Cardiac muscle cell (in vitro differentiated cells and primary cell): ENCODE data around the gene HTR2B. TPM values are rescaled to one million over a fixed set of nuclear protein-coding genes. Genes with fewer than 3 reads are reported as not detected.

Source experiments
- DNase-seq, 2 donors: peaks; one replicate each; pipeline versions ENCODE4 v3.0.0 to v3.0.0-alpha.2; 2010 to 2017; ENCODE audit warnings: low read depth in 1 of 2, low spot score in 1 of 2
- H3K27ac ChIP-seq: fragments of 200-600 bp; sonication (generic); 2 replicates; pipeline ENCODE4 v1.5.1; 2016
- H3K27me3 ChIP-seq: fragments of 200-600 bp; sonication (generic); 2 replicates; pipeline ENCODE4 v1.6.0; 2016; ENCODE audit warnings: control low read depth
- H3K36me3 ChIP-seq: fragments of 200-600 bp; sonication (generic); 2 replicates; pipeline ENCODE4 v1.5.1; 2016; ENCODE audit warnings: control low read depth
- H3K4me1 ChIP-seq: fragments of 200-600 bp; sonication (generic); 2 replicates; pipeline ENCODE4 v1.8.1; 2017; ENCODE audit warnings: low read depth, mild to moderate bottlenecking, mixed run types
- H3K4me3 ChIP-seq: fragments of 200-600 bp; sonication (generic); 2 replicates; pipeline ENCODE4 v1.5.1; 2016; ENCODE audit warnings: mild to moderate bottlenecking
- H3K9me3 ChIP-seq: fragments of 200-600 bp; sonication (generic); 2 replicates; pipeline ENCODE4 v1.5.1; 2017; ENCODE audit warnings: low read depth, mild to moderate bottlenecking, control low read depth
- polyA plus RNA-seq: library from polyadenylated mRNA; unstranded; fragments of >200 nt; fragmentation: Nextera tagmentation; extraction: Ambion mirVana; gene quantifications from 2 replicates; pipeline ENCODE4 v1.2.1, GENCODE V29; 2016
- total RNA-seq: library from RNA; depleted of rRNA; stranded (reverse); fragments of >200 nt; gene quantifications from 2 replicates; pipeline ENCODE4 v1.2.3, GENCODE V29; 2016
- TF ChIP-seq, protein P1 (sequence below): IDR thresholded peaks from 2 replicates; pipeline ENCODE4 v1.5.1; 2012; ENCODE audit warnings: low read depth, mild to moderate bottlenecking, low read length

Gene HTR2B
- total and polyA plus RNA-seq, 2 experiments from 2014 or later: not detected

DNA sequence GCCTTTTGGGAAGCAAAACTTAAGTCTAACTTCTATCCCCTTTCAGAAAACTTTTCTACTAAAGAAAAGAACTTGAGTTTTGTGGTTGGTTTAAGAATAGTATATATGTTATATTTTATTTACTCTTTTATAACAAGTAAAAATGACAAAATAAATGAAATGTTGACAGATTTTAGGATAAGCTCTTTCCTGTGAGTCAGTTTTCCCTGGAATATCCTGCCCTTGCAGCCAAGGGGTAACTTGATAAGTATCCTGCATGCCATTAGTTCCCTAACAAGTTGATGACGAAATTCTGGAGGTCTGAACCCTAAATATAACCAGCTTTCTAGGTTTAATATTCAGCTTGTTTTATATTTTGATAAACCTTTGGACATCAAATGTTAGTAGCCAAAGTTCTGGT, 7.3 kb upstream of the HTR2B start:
- no peak overlapping the region for H3K27ac ChIP-seq

DNA sequence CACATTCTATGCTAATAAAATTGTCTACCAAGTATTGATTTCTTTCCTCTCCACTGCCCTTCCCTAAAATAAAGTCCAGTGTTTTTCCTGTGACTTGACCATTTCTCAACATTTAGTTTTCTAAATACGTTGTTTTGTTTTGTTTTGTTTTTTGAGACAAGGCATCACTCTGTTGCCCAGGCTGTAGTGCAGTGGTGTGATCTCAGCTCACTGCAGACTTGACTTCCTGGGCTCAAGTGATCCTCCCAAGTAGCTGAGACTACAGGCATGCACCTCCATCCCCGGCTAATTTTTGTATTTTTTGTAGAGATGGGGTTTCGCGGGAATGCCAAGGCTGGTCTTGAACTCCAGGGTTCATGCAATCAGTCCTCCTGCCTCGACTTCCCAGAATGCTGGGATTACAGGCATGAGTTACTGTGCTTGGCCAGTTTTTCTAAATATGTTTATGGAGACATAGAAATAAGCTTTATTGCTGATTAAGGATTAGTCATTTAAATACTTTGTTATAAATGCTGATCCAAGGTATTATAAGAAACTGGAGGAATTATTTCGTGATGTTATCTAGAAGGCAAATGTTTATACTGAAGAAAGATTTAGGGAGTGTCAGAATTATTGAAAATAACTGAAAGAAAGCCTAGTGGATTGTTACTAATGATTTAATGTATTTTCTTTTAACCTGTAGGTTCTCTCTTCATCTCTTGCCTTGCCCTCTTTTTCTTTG, 5.7 kb upstream of the HTR2B start:
- Histone ChIP-seq H3K9me3 (no peaks in the 10 kb centered on the region), H3K27ac (no peak overlapping the region), H3K36me3 (no peaks in the 10 kb centered on the region), H3K4me3 (no peak overlapping the region), H3K27me3 (no peaks in the 10 kb centered on the region), H3K4me1 (peaks cover 3% of the 10 kb centered on the region)
- TF ChIP-seq, protein P1, sequence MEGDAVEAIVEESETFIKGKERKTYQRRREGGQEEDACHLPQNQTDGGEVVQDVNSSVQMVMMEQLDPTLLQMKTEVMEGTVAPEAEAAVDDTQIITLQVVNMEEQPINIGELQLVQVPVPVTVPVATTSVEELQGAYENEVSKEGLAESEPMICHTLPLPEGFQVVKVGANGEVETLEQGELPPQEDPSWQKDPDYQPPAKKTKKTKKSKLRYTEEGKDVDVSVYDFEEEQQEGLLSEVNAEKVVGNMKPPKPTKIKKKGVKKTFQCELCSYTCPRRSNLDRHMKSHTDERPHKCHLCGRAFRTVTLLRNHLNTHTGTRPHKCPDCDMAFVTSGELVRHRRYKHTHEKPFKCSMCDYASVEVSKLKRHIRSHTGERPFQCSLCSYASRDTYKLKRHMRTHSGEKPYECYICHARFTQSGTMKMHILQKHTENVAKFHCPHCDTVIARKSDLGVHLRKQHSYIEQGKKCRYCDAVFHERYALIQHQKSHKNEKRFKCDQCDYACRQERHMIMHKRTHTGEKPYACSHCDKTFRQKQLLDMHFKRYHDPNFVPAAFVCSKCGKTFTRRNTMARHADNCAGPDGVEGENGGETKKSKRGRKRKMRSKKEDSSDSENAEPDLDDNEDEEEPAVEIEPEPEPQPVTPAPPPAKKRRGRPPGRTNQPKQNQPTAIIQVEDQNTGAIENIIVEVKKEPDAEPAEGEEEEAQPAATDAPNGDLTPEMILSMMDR: no peak
- no peak for DNase-seq

More for the DNA sequence above, 7.3 kb upstream of the HTR2B start:
- DNase-seq: peak in 1 of 2 donors; percentile 68
- Histone ChIP-seq H3K4me3 (no peak overlapping the region), H3K27me3 (no peaks in the 10 kb centered on the region), H3K9me3 (no peaks in the 10 kb centered on the region), H3K36me3 (no peaks in the 10 kb centered on the region), H3K4me1 (peaks cover 3% of the 10 kb centered on the region)
- TF ChIP-seq, protein P1: no peak

DNA sequence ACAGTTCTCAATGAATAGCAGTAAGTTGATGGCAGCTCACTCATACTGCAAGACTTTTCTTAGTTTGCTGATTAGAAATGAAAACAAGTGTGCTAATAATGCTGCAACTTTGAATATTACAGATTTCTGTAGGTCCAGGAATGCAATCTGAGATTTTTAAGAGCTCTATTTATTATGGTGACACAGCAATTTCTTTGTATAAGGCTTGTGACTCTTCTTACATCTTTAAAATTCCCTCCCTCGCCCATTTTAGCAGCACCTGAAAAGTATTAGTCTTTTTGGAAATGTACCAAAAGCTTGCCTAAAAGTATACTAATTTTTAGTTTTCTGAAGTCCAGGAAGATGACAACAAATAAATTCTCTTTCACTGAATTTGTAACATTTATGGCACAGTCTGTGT, 4.4 kb upstream of the HTR2B start:
- no peaks in the 10 kb centered on the region for H3K9me3 ChIP-seq
- H3K27ac ChIP-seq: no peak overlapping the region
- H3K4me3 ChIP-seq: no peak overlapping the region
- peaks cover 16% of the 10 kb centered on the region for H3K4me1 ChIP-seq
- H3K27me3 ChIP-seq: no peaks in the 10 kb centered on the region
- TF ChIP-seq, protein P1: no peak
- H3K36me3 ChIP-seq: no peaks in the 10 kb centered on the region
- no peak for DNase-seq

DNA sequence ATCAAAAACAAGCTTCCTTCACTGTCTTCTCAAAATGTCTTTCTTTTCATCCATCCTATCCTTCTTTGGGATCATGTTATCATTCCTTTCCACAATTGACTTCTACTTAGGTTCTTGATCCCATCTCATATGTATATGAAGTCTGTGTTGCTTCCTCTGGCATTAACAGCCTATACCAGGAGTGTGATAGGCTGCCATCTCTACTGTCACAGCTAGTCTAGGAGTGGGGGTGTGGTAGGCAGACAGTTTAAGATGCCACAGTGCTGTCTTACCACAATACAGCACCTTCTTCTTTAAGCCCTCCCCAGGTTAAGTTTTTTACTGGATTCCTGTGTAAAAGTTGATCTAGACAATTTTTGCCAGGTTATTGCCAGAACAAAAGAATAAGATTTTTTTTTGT, 3.7 kb upstream of the HTR2B start:
- TF ChIP-seq, protein P1: no peak
- DNase-seq: no peak
- no peak overlapping the region for H3K27ac ChIP-seq
- no peaks in the 10 kb centered on the region for H3K9me3 ChIP-seq
- H3K27me3 ChIP-seq: no peaks in the 10 kb centered on the region
- peaks cover 22% of the 10 kb centered on the region for H3K4me1 ChIP-seq
- H3K4me3 ChIP-seq: no peak overlapping the region
- no peaks in the 10 kb centered on the region for H3K36me3 ChIP-seq

DNA sequence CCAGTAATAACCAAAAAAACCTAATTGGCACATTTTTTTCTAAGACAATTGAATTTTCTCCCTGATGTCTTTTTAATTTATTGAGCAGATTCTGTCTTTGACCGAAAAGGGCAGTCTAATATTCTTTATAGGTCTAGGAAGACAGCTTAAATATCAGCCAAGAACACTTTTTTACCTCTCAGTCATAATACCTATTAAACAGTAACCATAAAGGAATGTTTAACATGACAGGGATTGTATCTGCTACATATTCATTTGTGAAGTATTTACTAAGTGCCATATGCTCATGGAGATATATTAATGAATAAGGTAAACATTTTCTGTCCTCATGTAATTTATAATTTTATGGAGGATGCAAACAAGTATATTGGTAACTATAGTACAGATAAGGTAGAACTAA, 3.1 kb upstream of the HTR2B start:
- no peaks in the 10 kb centered on the region for H3K36me3 ChIP-seq
- H3K27ac ChIP-seq: no peak overlapping the region
- peaks cover 27% of the 10 kb centered on the region for H3K4me1 ChIP-seq
- DNase-seq: no peak
- TF ChIP-seq, protein P1: no peak
- H3K27me3 ChIP-seq: no peaks in the 10 kb centered on the region
- H3K9me3 ChIP-seq: no peaks in the 10 kb centered on the region
- H3K4me3 ChIP-seq: no peak overlapping the region

DNA sequence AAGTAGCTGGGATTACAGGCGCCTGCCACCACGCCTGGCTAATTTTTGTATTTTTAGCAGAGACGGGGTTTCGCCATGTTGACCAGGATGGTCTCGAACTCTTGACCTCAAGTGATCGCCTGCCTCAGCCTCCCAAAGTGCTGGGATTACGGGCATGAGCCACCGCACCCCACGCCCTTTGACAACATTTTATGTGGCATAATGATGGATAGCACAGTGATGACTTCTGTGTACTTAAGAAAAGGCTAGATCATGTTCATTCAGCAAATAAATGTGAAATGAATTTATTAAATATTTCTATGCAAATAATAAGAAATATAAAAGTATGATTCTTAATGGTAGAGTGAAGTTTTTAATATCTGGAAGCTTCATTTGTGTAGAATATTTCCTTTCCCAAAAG, 2.6 kb upstream of the HTR2B start:
- peaks cover 27% of the 10 kb centered on the region for H3K4me1 ChIP-seq
- TF ChIP-seq, protein P1: no peak
- H3K9me3 ChIP-seq: no peaks in the 10 kb centered on the region
- H3K36me3 ChIP-seq: no peaks in the 10 kb centered on the region
- H3K27ac ChIP-seq: no peak overlapping the region
- DNase-seq: no peak
- H3K27me3 ChIP-seq: no peaks in the 10 kb centered on the region
- H3K4me3 ChIP-seq: no peak overlapping the region
